Natural killer cell treated with Interleukin-12 subunit alpha and Interleukin-12 subunit beta and Interleukin-15 and Interleukin-18, amount 100 ng/mL, for 72 hours (primary cell): ENCODE data around the gene LSS. TPM values are rescaled to one million over a fixed set of nuclear protein-coding genes. Genes with fewer than 3 reads are reported as not detected.
A peak's percentile ranks its signal among the peaks of the same experiment; 100 is the strongest.

Experiments used
- ATAC-seq, 2 donors: fragments of 150-1000 bp; cut with Tn5 transposase in 1 of 2; sonication (Bioruptor Pico), chemical (Tn5 transposase) in 1 of 2; 2 replicates each; pipeline ENCODE4 v1.10.0; 2021
- DNase-seq: peaks from one replicate; pipeline ENCODE4 v3.0.0; 2022; ENCODE audit warnings: low spot score
- H3K27ac Mint-ChIP-seq, 2 donors: 1 replicate in 1 of 2; 2 replicates in 1 of 2; pipeline ENCODE4 v1.8.0; 2022; ENCODE audit warnings: mixed read lengths in 2 of 2, mild to moderate bottlenecking in 1 of 2, moderate library complexity in 1 of 2
- H3K27me3 Mint-ChIP-seq, 2 donors: 1 replicate in 1 of 2; 2 replicates in 1 of 2; pipeline ENCODE4 v1.8.0; 2022; ENCODE audit warnings: mixed read lengths in 2 of 2
- H3K36me3 Mint-ChIP-seq: one replicate; pipeline ENCODE4 v1.8.0; 2022; ENCODE audit warnings: mixed read lengths
- H3K4me1 Mint-ChIP-seq, 2 donors: 1 replicate in 1 of 2; 2 replicates in 1 of 2; pipeline ENCODE4 v1.8.0; 2022; ENCODE audit warnings: low read depth in 2 of 2, mixed read lengths in 2 of 2, mild to moderate bottlenecking in 1 of 2
- H3K4me3 Mint-ChIP-seq: one replicate; pipeline ENCODE4 v1.8.0; 2022; ENCODE audit warnings: mixed read lengths
- H3K9me3 Mint-ChIP-seq: 2 replicates; pipeline ENCODE4 v1.8.0; 2022; ENCODE audit warnings: mixed read lengths
- total RNA-seq, 2 donors: library from RNA; stranded (reverse); gene quantifications; one replicate each; pipeline ENCODE4 v1.2.3, GENCODE V29; 2022

The LSS gene
- total RNA-seq, 2 donors from 2014 or later, result 32.6 to 54.4 TPM

DNA sequence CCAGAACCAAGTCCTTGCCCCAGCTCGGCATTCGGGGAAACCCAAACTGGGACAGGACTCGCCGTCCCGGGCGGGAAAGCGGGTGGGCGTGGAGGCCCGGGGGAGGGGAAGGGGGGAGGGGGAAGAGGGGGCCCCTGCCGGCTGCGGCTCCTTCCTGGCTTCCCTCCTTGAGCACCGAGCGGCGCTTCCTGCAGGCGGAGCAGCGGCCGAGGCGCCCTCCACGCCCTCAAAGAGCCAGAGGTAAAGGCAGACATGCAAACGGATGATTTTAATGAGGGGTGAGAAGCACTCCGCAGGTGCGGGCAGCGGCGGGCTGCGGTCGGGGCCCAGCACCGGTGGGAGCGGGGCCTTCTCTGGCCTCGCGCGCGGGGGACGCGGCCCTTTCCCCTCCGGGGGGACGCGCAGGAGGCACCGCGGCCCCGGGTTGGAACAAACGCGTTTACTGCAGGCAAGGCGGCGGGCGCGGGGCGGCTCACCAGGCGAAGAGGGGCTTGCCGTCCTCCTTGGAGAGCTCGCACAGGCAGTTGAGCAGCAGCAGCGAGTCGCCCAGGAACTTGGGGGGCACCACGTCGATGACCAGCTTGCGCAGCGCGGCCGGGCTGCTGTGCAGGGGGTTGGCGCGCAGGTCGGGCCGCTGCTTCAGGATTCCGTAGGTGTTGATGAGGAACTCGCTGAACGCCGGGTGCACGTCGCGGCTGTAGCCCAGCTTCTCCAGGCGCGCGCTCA is 67.5 kb downstream of the LSS start:
- peak; percentile 51 for DNase-seq

GRCh38 chr21:46160657-46160906 is 68.0 kb downstream of the LSS start:
- H3K27ac Mint-ChIP-seq, result no peak overlapping the region
- no peak for ATAC-seq
- peaks cover 7 to 26% of the 10 kb centered on the region in 2 donors for H3K27me3 Mint-ChIP-seq

More for the DNA sequence above, 67.5 kb downstream of the LSS start:
- no peaks in the 10 kb centered on the region for H3K4me1 Mint-ChIP-seq
- H3K36me3 Mint-ChIP-seq, result no peaks in the 10 kb centered on the region
- peaks cover 7 to 27% of the 10 kb centered on the region in 2 donors for H3K27me3 Mint-ChIP-seq
- no peaks in the 10 kb centered on the region for H3K9me3 Mint-ChIP-seq
- H3K27ac Mint-ChIP-seq, result no peak overlapping the region
- H3K4me3 Mint-ChIP-seq, result no peak overlapping the region
- peak in 1 of 2 donors; percentile 17 for ATAC-seq

DNA sequence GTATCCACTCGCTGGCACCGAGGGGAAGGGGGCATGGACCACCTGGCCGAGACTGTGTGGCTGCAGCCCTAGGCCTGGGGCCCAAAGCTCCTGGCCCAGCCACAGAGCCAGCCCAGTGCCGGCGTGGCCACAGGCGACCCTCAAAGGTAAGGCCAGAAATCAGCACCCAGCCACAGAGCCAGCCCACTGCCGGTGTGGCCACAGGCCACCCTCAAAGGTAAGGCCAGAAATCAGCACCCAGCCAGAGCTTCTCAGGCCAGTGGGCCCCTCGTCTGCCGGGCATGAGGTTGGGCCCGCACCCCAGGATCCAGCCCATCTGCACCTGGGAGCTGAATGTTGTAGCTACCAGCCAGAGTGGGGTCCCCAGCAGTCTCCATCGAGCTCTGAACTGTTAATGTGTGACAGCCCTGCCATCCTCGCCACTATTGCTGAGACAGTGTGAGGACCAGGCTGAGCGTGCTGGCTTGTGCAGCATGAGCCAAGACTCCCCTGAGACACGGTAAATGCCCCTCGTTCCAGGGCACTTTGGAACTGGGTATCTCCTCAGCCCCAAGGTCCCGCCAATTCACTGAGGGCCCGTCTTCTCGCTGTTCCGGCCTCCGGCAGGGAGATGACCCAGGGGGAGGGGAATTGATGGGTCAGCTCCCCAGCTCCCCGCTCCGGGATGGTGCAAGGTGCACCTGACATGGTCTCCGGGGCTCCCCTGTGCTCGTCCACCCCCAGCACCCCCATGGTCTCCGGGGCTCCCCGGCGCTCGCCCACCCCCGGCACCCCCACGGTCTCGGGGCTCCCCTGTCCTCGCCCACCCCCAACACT is 68.5 kb downstream of the LSS start:
- no peaks in the 10 kb centered on the region for H3K9me3 Mint-ChIP-seq
- no peaks in the 10 kb centered on the region for H3K36me3 Mint-ChIP-seq
- peaks cover 7 to 26% of the 10 kb centered on the region in 2 donors for H3K27me3 Mint-ChIP-seq
- H3K27ac Mint-ChIP-seq, result no peak overlapping the region
- ATAC-seq, result no peak
- no peak overlapping the region for H3K4me3 Mint-ChIP-seq
- no peaks in the 10 kb centered on the region for H3K4me1 Mint-ChIP-seq
- DNase-seq, result peak; percentile 58

More at GRCh38 chr21:46160657-46160906, 68.0 kb downstream of the LSS start:
- no peak overlapping the region for H3K4me3 Mint-ChIP-seq
- H3K4me1 Mint-ChIP-seq, result no peaks in the 10 kb centered on the region
- H3K36me3 Mint-ChIP-seq, result no peaks in the 10 kb centered on the region
- peak; percentile 39 for DNase-seq
- no peaks in the 10 kb centered on the region for H3K9me3 Mint-ChIP-seq

- DNase-seq, result no peak
These were observed 69.2 kb downstream of the LSS start for GRCh38 chr21:46159390-46159789.

GRCh38 chr21:46158666-46159300 is 69.8 kb downstream of the LSS start:
- no peak overlapping the region for H3K4me3 Mint-ChIP-seq
- H3K27ac Mint-ChIP-seq, result no peak overlapping the region
- H3K36me3 Mint-ChIP-seq, result no peaks in the 10 kb centered on the region
- H3K4me1 Mint-ChIP-seq, result no peaks in the 10 kb centered on the region
- peak; percentile 44 for DNase-seq
- peaks cover 7 to 13% of the 10 kb centered on the region in 2 donors for H3K27me3 Mint-ChIP-seq
- no peak for ATAC-seq
- H3K9me3 Mint-ChIP-seq, result no peaks in the 10 kb centered on the region

More at GRCh38 chr21:46159390-46159789, 69.2 kb downstream of the LSS start:
- Mint-ChIP-seq H3K9me3 (no peaks in the 10 kb centered on the region), H3K36me3 (no peaks in the 10 kb centered on the region), H3K27ac (no peak overlapping the region), H3K27me3 (peaks cover 7 to 19% of the 10 kb centered on the region in 2 donors), H3K4me3 (no peak overlapping the region), H3K4me1 (no peaks in the 10 kb centered on the region)
- ATAC-seq, result no peak

DNA sequence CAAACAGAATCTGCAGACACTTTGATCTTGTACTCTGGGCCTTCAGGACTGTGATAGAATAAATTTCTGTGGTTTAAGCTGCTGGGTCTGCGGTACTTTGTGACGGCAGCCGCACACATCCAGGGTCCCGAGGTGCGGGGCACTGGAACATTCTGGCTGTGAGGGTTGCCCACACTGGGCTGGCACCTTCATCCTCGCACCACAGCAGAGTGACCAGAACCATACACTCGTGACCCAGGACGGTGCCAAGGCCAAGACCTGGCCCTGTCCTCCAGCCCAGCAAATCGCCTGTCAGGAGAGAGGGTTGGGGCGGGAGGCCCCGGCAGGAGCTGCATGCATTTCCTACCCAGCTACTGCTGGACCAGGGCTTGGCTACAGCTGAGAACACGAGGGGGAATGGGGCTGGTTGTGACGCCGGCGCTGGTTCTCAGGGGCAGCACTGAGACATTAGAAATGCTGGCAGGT is 70.6 kb downstream of the LSS start:
- DNase-seq (peak; percentile 39), ATAC-seq (no peak)
- no peaks in the 10 kb centered on the region for H3K9me3 Mint-ChIP-seq
- H3K27me3 Mint-ChIP-seq, result peaks cover 2 to 5% of the 10 kb centered on the region in 2 donors
- H3K36me3 Mint-ChIP-seq, result no peaks in the 10 kb centered on the region
- H3K4me3 Mint-ChIP-seq, result no peak overlapping the region
- no peaks in the 10 kb centered on the region for H3K4me1 Mint-ChIP-seq
- H3K27ac Mint-ChIP-seq, result no peak overlapping the region

DNA sequence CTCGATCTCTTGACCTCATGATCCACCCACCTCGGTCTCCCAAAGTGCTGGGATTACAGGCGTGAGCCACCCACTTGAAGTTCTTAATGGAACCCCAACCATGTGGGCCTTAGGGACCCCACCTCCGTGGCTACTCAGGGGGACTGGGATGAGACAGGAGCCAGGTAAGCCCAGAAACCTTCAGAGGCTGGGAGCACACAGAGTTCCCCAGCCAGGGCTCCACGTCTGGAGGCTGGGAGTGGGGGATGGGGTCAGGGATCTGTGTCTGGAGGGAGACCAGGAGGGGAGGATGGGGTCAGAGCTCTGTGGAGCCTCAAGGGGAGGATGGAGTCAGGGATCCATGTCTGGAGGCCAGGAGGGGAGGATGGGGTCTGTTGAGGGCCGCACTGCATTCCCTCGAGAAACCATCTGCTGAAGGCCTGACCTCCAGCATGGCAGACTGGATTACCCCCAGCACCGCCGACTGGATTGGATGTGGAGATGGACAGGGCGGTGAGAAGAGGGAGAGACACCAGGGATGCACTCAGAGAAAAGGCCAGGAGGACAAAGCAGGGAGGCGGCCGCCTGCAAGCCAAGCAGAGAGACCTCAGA is 71.1 kb downstream of the LSS start:
- peak; percentile 49 for DNase-seq
- Mint-ChIP-seq H3K36me3 (no peaks in the 10 kb centered on the region), H3K4me1 (no peaks in the 10 kb centered on the region), H3K9me3 (no peaks in the 10 kb centered on the region), H3K4me3 (no peak overlapping the region), H3K27ac (no peak overlapping the region), H3K27me3 (no peaks in the 10 kb centered on the region)
- ATAC-seq, result no peak

DNA sequence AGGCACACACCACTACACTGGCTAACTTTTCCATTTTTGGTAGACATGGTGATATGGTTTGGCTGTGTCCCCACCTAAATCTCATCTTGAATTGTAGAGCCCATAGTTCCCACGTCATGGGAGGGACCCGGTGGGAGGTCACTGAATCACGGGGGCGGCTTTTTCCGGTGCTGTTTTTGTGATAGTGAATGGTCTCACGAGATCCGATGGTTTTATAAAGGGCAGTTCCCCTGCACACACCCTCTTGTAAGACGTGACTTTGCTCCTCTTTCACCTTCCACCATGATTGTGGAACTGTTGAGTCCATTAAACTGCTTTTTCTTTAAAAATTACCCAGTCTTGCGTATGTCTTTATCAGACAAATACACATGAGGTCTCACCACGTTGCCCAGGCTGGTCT is 71.9 kb downstream of the LSS start:
- Mint-ChIP-seq H3K36me3 (no peaks in the 10 kb centered on the region), H3K27me3 (no peaks in the 10 kb centered on the region), H3K27ac (no peak overlapping the region), H3K4me1 (no peaks in the 10 kb centered on the region), H3K9me3 (no peaks in the 10 kb centered on the region), H3K4me3 (no peak overlapping the region)
- ATAC-seq (no peak), DNase-seq (no peak)

GRCh38 chr21:46156378-46156645 is 72.3 kb downstream of the LSS start:
- Mint-ChIP-seq H3K27ac (no peak overlapping the region), H3K27me3 (no peaks in the 10 kb centered on the region), H3K4me1 (no peaks in the 10 kb centered on the region), H3K9me3 (no peaks in the 10 kb centered on the region), H3K4me3 (no peak overlapping the region), H3K36me3 (no peaks in the 10 kb centered on the region)
- DNase-seq, result no peak
- no peak for ATAC-seq

DNA sequence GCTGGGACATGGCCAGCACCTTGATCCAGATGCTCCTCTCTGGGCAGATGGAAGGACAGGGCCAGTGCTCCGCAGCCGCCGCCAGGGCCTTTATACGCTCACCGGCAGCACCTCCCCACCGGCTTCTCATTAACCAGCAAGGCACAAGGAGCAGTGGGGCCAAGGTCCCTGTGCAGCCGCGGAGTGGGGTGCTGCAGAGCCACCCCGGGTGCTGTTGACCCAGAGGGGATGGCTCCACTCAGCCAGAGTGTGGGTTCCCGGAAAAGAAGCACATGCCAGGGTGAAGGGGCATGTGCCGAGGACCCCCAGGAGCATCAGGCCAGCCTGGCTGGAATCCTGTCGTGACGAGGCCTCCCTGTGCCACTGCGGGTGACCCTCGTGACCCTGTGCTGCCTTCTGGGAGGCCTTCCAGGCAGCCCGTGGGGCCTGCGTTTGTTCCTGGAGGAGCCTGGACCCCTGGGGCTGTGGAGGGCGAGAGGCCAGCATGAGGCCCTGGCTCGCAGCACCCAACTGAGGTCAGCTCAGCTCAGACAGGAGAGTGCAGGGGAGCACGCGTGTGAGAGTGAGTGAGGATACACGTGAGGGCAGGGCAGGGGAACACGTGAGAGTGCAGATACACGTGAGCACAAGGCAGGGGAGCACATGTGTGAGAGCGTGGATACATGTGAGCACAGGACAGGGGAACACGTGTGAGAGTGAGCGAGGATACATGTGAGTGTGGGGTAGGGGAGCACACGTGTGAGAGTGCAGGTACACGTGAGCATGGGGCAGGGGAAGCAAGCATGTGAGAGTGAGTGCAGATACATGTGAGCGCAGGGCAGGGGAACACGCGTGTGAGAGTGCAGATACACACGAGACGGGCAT is 72.8 kb downstream of the LSS start, which contains the start of gene FTCD:
Gene FTCD, minus strand, starts transcription at position 66 of the 864 bp plus-strand sequence. Its CDS starts 56 bp downstream, at position 10.
- no peaks in the 10 kb centered on the region for H3K9me3 Mint-ChIP-seq
- peak; percentile 47 for DNase-seq
- H3K27me3 Mint-ChIP-seq, result no peaks in the 10 kb centered on the region
- H3K4me1 Mint-ChIP-seq, result no peaks in the 10 kb centered on the region
- no peak within 1 kb of the TSS for H3K4me3 Mint-ChIP-seq
- H3K27ac Mint-ChIP-seq, result no peak within 1 kb of the TSS
- no peak for ATAC-seq
- no peaks in the 10 kb centered on the region for H3K36me3 Mint-ChIP-seq

DNA sequence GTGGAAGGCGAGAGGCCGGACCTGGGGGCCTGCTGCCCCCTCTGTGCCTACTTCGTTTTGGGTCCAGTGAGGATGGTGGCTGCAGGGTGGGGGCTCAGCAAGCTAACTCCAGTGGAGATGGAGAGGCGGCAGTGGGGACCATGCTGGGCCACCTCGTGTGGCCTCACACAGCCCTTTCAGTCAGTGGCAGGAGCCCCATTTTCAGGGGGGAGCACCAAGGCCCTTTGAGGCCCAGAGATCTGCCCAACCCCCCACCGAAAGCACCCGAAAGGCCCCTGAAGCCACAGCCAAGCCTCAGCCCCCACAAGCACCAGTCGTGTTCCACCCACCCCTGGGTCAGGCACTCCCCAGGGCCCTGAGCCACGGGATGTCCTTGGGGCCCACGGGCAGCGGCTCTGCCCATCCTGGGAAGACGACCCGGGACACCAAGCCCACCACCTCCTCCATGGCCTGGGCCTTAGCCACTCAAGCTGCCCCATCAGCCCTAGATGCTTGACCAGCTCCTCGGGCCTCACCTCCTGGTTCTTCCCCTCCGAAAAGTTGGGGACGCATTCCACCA is 73.5 kb downstream of the LSS start:
- Mint-ChIP-seq H3K4me3 (no peak overlapping the region), H3K27ac (no peak overlapping the region), H3K9me3 (no peaks in the 10 kb centered on the region), H3K36me3 (no peaks in the 10 kb centered on the region), H3K27me3 (no peaks in the 10 kb centered on the region), H3K4me1 (no peaks in the 10 kb centered on the region)
- ATAC-seq (no peak), DNase-seq (peak; percentile 56)

GRCh38 chr21:46154155-46154954 is 74.2 kb downstream of the LSS start:
- Mint-ChIP-seq H3K4me3 (no peak overlapping the region), H3K27ac (no peak overlapping the region), H3K27me3 (no peaks in the 10 kb centered on the region), H3K36me3 (no peaks in the 10 kb centered on the region), H3K4me1 (no peaks in the 10 kb centered on the region), H3K9me3 (no peaks in the 10 kb centered on the region)
- ATAC-seq (no peak), DNase-seq (peak; percentile 49)
